HG02571 (cell line): Measurements from ENCODE around the gene AKR1C3.
"Not testable (repeated sequence)": the region's sequence is repeated elsewhere in the genome, so short reads cannot be mapped to it uniquely, and the experiment has no call there.

Source experiments
- ATAC-seq: cut with Tn5 transposase; IDR thresholded peaks from one replicate; pipeline ENCODE4 v1.9.1; 2021; ENCODE audit warnings: mild to moderate bottlenecking, moderate library complexity; ENCODE audit not compliant: unreplicated experiment

Gene AKR1C3

DNA sequence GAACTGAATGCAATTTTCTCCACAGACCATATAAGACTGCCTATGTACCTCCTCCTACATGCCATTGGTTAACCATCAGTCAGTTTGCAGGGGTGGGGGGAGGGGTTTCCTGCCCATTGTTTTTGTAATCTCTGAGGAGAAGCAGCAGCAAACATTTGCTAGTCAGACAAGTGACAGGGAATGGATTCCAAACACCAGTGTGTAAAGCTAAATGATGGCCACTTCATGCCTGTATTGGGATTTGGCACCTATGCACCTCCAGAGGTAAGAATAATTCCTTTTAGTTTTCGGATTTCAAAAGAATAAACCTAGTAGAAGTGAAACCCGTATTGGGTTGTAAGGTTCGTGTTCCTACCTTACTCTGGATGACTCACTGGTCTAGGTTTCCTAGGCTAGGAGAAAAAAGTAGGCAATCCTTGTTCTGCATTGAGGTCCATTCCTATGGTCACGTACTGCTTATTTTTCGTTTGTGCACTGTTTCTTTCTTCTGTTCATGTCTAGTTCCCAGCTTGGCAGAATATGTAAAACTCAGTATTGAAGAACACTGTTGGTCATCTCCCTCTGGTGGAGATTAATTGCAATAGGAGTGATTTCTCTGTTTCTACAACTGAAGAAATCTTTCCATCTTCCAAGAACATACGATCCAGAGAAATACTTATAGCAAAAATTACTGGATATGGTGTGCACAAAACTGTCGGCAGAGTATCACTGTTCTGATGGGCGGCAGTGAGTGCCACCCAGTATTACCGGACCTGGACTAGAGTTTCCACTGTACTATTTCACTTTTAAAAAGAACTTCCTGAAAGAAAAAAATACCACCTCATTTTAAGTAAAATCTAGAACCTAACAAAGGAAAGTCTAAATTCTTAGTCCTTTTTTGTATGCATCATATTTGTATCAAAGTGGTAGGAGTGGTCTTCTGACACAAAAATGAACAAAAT is at the start of gene AKR1C3:
TSS of gene AKR1C3 (plus strand) at position 150 of the 941 bp plus-strand sequence. CDS start at position 181, 31 bp downstream.
- ATAC-seq, result no peak

DNA sequence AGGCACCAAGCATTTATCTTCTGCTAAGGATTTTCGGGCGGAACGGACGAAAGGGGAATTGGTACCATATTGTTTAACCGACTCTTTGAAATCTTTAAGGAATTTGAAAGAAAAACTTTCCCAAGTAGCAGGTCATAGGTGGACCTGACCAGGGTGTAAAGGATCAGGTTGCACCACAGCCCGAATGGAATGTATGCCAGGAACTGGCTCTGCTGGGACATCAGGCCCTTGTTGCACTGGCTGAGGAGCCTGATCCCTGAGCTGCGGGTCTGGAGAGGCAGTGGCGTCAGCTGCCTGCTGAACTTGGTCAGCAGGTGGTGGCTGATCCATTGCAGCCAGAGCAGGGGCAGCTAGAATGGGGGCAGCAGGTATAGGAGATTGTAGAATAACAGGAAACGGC is 49.1 kb upstream of the AKR1C3 start:
- no peak for ATAC-seq

DNA sequence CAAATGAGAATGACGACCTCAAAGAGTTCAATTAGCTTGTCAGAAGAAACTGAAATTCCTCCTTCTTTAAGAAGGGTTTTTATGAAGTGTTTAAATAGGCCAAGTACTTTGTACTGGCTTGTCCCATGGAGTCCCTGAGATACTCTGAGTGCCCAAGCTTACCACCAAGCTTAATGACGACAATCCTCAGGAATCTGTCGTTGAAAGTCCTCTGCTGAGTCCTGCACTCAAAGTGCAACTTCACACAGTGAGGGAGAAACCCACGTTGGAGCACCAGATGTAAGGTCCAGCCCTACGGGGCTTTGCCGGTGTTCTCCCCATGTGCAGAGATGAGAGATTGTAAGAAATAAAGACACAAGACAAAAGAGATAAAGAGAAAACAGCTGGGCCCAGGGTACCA is 47.8 kb upstream of the AKR1C3 start:
- ATAC-seq, result no peak

DNA sequence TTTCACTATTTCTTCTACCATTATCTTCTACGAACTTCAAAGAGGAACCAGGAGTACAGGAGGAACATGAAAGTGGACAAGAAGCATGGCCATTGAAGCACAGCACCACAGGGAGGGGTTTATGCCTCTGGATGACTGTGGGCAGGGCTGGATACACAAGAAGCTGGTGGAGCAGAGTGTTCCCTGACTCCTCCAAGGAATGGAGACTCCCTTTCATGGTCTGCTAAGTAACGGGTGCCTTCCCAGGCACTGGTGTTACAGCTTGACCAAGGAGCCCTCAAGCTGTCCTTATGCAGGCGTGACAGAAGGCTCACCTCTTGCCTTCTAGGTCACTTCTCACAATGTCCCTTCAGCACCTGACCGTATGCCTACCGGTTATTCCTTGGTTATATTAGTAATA is 47.2 kb upstream of the AKR1C3 start:
- ATAC-seq, result not testable (repeated sequence)

DNA sequence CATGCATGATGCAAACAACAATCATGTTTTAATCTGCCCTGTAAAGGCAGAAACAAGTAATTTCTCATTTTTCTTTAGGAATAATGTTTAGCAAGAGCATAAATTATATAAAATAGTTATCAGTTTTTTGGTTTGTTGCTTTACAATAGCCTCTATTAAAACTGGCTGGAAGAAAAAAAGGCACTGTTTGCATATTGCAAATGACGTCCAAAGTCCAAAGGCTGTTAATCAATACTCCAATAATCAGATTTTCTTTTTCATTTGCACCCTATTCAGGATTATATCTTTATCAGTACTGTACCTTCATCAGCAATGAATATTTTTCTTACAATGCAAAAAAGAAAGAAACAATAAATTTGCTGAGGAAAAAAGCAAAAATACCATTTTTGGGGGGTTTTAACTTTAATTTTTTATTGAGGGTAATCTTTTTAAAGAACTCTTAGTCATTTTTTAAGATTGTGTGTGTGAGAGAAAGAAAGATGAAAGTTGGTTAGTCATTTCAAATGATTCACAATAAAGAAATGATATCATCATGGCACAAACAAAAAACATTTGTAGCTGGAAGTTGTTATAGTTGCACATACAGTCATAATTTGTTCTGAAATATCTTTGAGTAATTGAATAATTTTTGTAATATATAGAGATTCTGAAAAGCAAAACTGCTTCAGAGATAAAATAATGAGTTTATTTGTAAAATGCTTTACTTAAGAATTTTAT is 46.1 kb upstream of the AKR1C3 start:
- ATAC-seq, result no peak

DNA sequence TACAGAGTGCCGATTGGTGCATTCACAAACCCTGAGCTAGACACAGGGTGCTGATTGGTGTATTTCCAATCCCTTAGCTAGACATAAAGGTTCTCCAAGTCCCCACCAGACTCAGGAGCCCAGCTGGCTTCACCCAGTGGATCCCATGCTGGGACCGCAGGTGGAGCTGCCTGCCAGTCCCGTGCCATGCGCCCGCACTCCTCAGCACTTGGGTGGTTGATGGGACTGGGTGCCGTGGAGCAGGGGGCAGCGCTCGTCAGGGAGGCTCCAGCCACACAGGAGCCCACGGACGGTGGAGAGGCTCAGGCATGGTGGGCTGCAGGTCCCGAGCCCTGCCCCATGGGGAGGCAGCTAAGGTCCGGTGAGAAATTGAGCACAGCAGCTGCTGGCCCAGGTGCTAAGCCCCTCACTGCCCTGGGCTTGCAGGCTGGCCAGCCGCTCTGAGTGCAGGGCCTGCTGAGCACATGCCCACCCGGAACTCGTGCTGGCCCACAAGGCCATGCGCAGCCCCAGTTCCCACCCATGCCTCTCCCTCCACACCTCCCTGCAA is 41.2 kb upstream of the AKR1C3 start:
- not testable (repeated sequence) for ATAC-seq

DNA sequence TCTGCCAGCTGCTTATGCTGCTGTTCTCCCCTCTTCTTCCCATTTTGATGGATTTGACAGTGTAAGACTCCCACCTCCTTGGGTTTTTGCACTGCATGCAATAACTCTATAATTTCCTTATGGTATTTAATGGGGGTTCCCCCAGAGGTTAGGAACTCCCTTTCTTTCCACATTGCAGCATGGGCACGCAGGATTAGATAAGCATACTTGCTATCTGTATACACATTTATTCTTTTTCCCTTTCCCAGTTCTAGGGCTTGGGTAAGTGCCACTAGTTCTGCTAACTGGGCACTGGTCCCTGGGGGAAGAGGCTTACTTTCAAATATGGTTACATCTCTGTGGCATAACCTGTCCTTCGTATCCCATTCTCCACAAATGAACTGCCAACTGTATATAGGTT is 39.4 kb upstream of the AKR1C3 start:
- ATAC-seq, result not testable (repeated sequence)

DNA sequence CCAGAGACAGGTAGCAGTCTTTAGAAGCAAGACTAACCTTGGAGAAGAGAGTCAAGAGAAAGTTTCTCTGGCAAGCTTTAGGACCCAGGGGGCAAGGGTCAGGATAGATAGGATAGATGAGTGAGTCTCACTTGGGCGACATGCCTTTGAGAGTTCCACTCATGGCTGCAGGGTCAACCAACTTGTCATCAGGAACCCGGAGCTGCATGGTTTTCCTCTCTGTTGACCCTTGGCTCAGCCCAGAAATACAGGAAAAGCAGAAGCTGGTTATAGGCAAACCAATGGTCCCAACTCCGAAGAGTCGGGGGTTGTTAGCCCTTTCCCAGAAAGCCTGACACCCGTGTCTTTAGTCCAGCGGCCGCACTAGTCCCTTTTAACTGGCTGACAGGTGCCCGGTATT is 34.9 kb upstream of the AKR1C3 start:
- ATAC-seq, result not testable (repeated sequence)

DNA sequence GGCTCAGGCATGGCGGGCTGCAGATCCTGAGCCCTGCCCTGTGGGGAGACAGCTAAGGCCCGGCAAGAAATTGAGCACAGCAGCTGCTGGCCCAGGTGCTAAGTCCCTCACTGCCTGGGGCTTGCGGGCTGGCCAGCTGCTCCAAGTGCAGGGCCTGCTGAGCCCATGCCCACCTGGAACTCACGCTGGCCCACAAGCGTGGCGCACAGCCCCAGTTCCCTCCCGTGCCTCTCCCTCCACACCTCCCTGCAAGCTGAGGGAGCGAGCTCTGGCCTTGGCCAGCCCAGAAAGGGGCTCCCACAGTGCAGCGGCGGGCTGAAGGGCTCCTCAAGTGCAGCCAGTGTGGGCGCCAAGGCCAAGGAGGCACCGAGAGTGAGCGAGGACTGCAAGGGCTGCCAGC is 33.4 kb upstream of the AKR1C3 start:
- ATAC-seq, result not testable (repeated sequence)

DNA sequence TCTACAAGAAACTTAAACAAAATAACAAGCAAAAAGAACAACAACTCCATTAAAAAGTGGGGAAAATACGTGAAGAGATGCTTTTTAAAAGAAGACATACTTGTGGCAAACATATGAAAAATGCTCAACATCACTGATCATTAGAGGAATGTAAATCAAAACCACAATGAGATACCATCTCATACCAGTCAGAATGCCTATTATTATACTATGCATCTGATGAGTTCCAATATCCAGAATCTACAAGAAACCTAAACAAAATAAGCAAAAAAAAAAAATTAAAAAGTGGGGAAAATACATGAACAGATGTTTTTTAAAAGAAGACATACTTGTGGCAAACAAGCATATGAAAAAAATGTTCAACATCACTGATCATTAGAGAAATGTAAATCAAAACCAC is 29.6 kb upstream of the AKR1C3 start:
- ATAC-seq, result no peak

DNA sequence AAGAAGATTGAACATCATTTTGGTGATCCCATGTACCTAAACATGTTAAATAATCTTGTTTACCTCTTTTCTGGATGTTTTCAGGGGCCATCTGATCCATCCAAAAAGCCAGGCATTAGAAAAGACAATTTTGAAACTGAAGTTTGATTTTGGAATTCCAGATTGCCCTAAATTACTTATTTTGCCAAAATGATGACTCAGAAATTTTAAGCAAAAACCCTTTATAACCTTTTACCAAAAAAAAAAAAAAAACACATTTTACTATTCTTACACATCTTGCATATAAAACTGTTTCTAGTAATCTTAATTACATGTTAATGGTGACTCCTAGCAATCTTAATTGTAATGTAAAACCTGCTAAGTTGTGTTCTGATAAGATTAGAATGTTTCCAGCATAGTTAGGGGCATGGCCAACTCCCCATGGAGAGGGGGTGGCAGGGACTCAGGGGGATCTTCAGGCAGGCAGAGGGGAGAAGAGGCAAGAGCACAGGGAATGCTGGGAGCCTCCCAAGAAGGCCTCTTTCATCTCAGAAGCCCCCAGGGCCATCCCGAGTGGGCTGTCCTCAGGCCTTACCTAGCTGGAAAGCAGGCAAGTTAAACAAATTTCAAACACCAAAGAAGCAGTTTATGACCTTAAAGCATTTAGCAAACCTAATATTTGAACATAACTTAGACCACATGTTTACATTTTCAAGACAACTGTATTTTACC is 25.8 kb upstream of the AKR1C3 start:
- ATAC-seq, result no peak

DNA sequence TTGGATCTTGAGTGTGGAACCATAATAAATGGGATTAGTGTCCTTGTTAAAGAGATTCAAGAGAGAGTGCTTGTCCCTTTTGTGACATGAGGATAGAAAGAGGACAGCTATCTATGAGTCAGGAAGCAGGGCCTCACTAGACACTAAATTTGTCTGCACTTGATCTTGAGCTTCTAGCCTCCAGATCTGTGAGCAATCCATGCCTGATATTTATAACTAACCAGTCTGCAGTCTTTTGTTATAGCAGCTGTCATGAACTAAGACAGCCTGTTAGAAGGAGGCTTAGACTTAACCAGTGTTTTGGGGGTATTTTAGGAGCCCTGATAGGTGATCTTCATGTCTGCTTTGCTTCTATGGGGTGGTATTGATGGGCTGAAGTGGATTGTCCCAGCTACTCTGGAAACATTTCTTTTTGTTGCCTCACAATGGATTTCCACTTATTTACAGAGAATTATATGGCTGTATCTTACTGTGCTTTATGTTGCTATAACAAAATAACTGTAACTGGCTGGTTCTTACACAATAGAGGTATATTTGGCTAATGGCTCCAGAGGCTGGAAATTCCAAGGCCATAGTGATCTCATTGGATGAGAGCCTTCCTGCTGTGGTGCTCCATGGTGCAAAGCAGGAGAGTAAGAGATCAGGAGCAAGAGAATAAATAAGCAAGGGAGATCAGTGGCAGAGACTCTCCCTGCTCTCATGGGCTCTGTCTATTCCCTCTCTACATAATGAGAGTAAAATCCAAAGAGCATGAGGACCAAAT is 23.4 kb upstream of the AKR1C3 start:
- ATAC-seq, result no peak

DNA sequence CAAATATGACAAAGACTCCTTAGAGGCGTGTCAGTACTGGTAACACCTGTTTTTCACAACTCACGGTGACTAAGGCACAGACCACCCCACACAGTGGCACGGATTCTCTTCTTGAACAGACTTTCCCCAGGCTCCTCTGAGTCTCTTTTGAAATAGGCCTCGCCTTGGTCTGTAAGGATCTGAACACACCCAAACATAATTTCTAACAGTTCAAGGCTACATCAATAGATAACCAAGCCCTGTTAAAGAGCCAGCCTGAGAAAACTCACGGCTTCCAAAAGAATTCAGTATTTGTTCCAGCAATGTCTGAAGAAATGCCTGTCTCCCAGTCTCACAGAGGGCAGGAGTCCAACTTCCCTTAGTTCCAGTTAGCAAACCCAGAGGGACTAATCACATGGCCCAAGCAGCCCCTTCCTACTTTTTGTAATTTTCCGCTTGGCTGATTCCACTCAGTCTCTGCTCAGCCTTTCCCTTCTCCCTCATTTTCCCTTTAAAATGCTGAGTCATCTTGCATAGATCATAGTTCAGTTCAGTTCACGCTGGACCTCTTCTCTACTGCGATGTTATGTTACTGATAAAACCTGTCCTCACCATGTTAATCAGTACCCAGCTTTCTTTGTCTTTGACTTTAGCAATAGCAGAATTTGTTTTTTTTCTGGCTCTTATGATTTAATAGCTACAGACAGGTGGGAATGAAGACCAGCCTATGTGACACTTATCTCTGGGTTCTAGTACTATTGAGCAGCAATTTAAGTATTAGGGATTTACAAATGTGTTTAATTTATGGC is 22.6 kb upstream of the AKR1C3 start:
- no peak for ATAC-seq

DNA sequence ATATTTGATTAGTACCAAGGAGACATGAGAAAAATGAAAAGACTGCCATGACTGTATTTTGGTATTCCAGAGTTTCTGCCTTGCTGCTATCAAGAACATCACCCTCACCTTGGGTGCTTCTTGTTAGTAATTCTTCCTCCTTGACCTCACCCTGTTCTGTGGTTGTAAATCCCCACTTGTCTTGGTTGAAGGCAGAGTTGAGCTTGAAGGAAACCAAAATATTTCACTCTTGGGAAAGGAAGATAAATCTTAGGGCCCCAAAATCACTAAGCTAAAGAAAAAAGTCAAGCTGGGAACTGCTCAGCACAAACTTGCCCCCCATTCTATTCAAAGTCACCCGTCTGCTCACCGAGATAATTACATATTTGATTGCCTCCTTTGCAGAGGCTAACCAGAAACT is 20.6 kb upstream of the AKR1C3 start:
- no peak for ATAC-seq

DNA sequence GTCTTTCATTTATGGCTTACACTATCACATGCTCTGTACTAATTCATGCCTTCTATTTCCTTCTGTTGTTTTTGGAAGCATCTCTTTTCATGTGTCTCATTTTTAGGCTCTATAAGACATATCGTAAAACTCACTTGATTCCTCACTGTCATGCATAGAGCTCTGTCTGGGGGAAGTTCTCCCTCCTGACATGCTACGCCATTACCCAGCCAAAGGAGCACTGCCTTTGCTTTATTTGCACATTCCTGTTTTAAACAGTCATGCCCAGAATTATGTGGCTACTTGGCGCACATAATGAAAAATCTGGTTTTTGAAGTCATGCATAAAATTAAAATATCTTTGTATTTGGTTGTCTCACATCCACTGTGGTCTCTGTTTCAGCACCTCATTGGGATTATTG is 17.6 kb upstream of the AKR1C3 start:
- ATAC-seq, result no peak

DNA sequence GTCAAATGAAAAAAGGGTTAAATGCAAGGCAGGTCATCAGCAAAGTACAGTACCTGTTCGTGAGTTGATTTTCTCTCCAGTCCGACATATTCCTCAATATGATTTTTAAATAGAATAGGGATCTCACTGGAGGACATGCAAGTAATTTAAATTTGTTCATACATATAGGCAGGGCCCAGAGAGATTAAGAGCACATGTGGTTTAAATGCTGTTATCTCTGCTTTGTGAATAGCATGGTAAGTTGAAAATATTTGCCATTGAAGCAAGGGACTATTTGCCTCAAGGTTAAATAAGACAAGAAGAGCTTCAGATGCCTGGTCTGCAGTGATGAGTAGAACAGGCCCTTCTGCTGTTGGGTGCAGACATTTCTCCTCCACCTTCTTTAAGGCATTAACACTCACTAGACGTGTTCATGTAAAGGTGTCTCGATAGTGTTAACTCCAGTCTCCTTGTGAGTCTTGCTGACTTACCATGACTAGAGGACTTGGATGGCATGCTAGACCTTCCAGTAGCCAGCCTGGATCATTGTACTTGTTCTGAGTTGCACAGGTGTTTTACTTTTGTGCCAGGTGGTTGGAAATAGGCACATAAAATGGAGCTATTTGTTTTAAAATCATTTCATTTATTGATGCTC is 15.6 kb upstream of the AKR1C3 start:
- ATAC-seq, result no peak

DNA sequence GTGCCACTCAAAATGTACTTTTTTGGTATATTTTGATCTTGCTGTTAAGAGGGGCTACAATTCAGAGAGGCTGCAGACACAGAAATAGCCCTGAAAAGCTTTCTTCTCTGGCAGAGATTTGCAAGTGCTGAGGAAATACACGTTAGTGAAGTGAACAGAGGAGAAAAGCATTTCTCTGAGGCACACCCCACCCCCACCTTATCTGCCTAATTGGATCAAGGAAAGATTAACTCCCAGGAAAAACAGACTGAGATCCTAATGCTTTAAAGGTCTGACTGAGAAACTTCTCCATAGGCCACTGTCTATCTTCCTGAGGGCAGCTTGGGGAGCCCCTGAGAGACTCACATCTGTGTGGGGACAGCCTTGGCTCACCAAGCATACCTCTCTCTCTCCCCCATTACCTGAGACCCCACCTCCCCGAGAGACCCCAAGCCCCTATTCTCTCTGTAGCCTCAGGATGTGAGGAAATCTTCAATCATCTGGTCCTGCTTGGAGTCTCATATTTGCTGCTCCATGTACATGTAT is 14.8 kb upstream of the AKR1C3 start:
- ATAC-seq, result no peak

DNA sequence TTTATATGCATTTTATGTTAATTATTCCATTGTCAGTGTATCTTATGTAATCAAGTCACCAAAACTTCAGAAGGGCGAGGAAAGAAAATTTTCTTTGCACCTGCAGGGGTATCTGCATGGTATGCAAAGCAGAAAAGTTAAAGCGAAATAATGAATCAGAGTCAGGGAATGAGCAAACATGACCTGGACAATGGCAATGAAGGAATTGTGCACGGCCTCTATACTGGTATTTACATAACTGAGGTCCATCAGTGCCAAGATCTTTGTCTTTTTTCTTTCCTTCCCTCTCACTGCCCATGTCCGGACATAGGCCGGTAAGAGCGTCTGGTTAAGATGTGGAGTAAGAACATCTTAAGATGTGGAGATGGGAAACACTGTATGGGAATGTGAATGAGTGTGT is 14.4 kb upstream of the AKR1C3 start:
- ATAC-seq, result no peak

DNA sequence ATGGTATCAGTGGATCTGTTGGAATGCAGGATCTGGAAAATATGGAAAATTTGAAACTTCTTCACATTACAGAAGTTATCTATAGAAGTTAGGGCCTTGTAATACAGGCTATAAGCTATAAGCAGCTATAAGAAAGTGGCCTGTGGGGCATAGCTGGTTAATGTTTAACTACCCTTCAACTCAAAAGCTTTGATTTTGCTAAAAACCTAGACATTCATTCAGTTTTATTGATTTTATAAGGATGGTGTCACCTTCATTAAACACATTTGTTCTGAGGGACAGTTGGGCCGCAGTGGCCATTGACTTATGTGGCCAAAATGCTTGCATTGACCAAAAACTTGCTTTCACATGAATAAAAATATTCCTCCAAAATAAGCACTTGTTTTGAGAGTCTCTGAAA is 13.1 kb upstream of the AKR1C3 start:
- no peak for ATAC-seq
